Measurements from ENCODE around the gene MSI1. TPM values are rescaled to one million over a fixed set of nuclear protein-coding genes. Genes with fewer than 3 reads are reported as not detected.
A peak's percentile ranks its signal among the peaks of the same experiment; 100 is the strongest.

The MSI1 gene
- total and polyA plus RNA-seq, 10 of the 15 experiments (the other 5 are each of a cell fraction or from before 2014, with no cell fraction given): 0.04 TPM; not detected in 9

DNA sequence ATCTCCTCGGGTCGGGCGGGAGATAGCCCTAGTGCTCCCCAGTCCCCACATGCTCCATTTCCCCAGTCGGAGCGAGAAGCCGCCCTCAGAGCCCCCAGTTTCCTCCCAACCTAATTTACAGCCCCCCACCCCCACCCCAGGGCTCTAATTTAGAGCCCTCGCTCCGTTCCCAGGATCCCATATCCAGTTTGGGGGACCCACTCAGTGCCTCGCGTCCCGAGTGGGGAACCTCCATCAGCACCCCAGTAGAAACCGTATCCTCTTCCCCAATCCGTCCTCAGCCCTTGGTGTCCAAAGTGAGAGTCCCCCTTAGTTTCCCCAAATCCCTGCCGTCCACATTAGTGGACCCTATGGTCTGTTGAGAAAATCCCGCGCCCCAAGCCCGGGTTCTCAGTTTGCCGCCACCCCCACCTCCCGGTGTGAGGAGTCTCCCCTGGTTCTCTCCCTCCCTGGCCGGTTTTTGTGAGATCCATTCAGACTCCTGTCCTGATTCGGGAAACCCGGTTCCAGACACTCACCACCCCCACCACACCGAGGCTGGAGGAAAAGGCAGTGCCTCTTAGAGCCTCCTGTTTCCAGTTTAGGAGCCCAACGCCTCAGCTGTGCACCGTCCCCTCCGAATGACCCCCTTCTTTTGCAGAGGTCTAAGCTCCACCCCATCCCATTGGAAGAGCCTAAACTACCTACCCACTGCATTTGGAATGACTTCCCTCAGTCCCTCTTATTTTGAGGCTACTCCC lies 809 bp upstream of the MSI1 start:
- no TSS peak for BruUV-seq (replicated peaks)
- no peaks in the 10 kb centered on the region for H3K9me3 ChIP-seq (replicated peaks; ENCODE audit: control insufficient read depth, insufficient read depth, low read length)
- intact Hi-C loops (cut with micrococcal nuclease; ENCODE audit: unreplicated experiment): no loop called here
- in situ Hi-C loops (cut with MboI): no loop called here
- no peak overlapping the region for H2AFZ ChIP-seq (ENCODE audit: control insufficient read depth, low read depth, low read length)
- H3K4me3 ChIP-seq: no peak overlapping the region
- H3K36me3 ChIP-seq (ENCODE audit: control insufficient read depth in 2 of 2, insufficient read depth in 2 of 2, low read length in 1 of 2): no peaks in the 10 kb centered on the region
- ATAC-seq (no peak), DNase-seq (ENCODE audit: low read depth, low spot score) (no peak), FAIRE-seq (no peak)
- H3K9ac ChIP-seq (ENCODE audit: control insufficient read depth, insufficient read depth, low read length): no peak overlapping the region
- CTCF ChIA-PET: no interaction called here
- peaks cover 10 to 15% of the 10 kb centered on the region in 2 experiments for H3K27me3 ChIP-seq (replicated peaks in 1 of 2; ENCODE audit: control insufficient read depth in 2 of 2, insufficient read depth in 2 of 2, low read length in 1 of 2)
- no peaks in the 10 kb centered on the region for H3K79me2 ChIP-seq (ENCODE audit: control insufficient read depth, insufficient read depth, low read length)
- no peaks in the 10 kb centered on the region for H3K4me1 ChIP-seq (ENCODE audit: control insufficient read depth, insufficient read depth, low read length)
- no peak overlapping the region for H3K4me2 ChIP-seq (ENCODE audit: control insufficient read depth, insufficient read depth)
- TF ChIP-seq NR2C1 (IDR thresholded peaks at IDR 0.05) (no peak), SUZ12 (IDR thresholded peaks at IDR 0.05; ENCODE audit: unreplicated experiment) (peak; percentile 10), EZH2 (IDR thresholded peaks at IDR 0.05; ENCODE audit: borderline replicate concordance, control insufficient read depth, low read depth, low read length) (0 out of 2 replicates have a peak, but pooled peaks have one; percentile 20)
- H4K20me1 ChIP-seq (ENCODE audit: control insufficient read depth, insufficient read depth): no peaks in the 10 kb centered on the region
- 22% methylated on average over 24 of the region's 26 CpGs for WGBS (ENCODE audit: insufficient coverage, insufficient replicate concordance, low lambda C conversion rate, missing lambda C conversion rate)
- POLR2A ChIA-PET: no interaction called here
- RAD21 ChIA-PET (ENCODE audit: unreplicated experiment): no interaction called here
- no peak overlapping the region for H3K27ac ChIP-seq (ENCODE audit: control insufficient read depth, insufficient read depth)
- SMC1A ChIA-PET (ENCODE audit: uncharacterized antibody, unreplicated experiment): no interaction called here

DNA sequence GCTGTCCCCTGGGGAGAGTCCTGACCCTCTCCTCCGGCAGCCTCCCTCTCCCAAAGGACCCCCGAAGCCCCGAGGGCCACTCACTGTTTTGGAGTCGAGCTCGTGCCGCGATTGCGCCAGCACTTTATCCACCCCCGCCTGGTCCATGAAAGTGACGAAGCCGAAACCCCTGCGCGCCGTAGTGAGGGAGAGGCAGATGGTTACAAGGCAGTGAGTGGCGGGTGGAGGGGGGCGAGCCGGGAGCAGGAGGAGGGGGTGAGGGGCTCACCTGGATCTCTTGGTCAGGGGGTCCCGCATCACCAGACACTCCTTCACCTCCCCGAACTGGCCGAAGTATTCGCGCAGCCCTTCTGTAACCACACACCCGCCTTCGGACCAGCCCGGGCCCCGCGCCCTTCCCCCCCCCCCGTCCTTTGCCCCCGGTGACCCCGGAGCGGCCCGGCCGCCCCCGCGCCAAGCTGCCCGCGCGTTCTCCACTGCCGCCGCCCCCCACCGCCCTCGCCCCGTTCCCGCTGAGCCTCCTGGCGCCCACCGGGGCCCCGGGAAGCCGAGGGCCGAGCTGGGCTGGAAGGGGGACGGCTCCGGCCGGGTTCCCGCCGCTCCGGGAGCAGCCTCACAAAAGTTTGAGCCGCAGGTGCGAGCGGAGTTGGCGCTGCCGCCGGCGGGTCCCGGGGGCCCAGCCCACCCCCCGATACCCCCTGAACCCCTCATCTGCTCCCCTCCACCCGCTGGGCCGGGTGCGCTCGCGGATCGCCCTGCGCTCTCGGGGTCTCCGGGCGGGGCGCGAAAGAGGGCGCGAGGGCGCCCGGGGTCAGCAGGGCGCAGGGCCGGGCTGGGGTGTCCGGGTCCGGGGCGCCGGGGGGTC lies 808 bp downstream of the MSI1 start:
- Histone ChIP-seq H3K9ac (ENCODE audit: control insufficient read depth, insufficient read depth, low read length) (no peak overlapping the region), H3K79me2 (ENCODE audit: control insufficient read depth, insufficient read depth, low read length) (no peaks in the 10 kb centered on the region), H4K20me1 (ENCODE audit: control insufficient read depth, insufficient read depth) (no peaks in the 10 kb centered on the region), H3K4me2 (ENCODE audit: control insufficient read depth, insufficient read depth) (no peak overlapping the region), H3K36me3 (ENCODE audit: control insufficient read depth in 2 of 2, insufficient read depth in 2 of 2, low read length in 1 of 2) (no peaks in the 10 kb centered on the region), H3K4me1 (ENCODE audit: control insufficient read depth, insufficient read depth, low read length) (no peaks in the 10 kb centered on the region), H3K27me3 (replicated peaks in 1 of 2; ENCODE audit: control insufficient read depth in 2 of 2, insufficient read depth in 2 of 2, low read length in 1 of 2) (peaks cover 10 to 15% of the 10 kb centered on the region in 2 experiments), H2AFZ (ENCODE audit: control insufficient read depth, low read depth, low read length) (no peak overlapping the region), H3K9me3 (replicated peaks; ENCODE audit: control insufficient read depth, insufficient read depth, low read length) (no peaks in the 10 kb centered on the region), H3K4me3 (no peak overlapping the region), H3K27ac (ENCODE audit: control insufficient read depth, insufficient read depth) (no peak overlapping the region)
- intact Hi-C loops (cut with micrococcal nuclease; ENCODE audit: unreplicated experiment) (loop anchor here (2.0 kb wide), 1 partner anchor 19 kb away; no protein-coding TSS in a partner anchor), in situ Hi-C loops (cut with MboI) (no loop called here)
- 16% methylated on average over 22 of the region's 86 CpGs for WGBS (ENCODE audit: insufficient coverage, insufficient replicate concordance, low lambda C conversion rate, missing lambda C conversion rate)
- ATAC-seq: no peak
- no peak for DNase-seq (ENCODE audit: low read depth, low spot score)
- POLR2A ChIA-PET: no interaction called here
- TF ChIP-seq MTA2 (IDR thresholded peaks at IDR 0.05; ENCODE audit: low read depth) (no peak), SUZ12 (IDR thresholded peaks at IDR 0.05; ENCODE audit: unreplicated experiment) (peak; percentile 70)
- TF ChIP-seq, protein P1, sequence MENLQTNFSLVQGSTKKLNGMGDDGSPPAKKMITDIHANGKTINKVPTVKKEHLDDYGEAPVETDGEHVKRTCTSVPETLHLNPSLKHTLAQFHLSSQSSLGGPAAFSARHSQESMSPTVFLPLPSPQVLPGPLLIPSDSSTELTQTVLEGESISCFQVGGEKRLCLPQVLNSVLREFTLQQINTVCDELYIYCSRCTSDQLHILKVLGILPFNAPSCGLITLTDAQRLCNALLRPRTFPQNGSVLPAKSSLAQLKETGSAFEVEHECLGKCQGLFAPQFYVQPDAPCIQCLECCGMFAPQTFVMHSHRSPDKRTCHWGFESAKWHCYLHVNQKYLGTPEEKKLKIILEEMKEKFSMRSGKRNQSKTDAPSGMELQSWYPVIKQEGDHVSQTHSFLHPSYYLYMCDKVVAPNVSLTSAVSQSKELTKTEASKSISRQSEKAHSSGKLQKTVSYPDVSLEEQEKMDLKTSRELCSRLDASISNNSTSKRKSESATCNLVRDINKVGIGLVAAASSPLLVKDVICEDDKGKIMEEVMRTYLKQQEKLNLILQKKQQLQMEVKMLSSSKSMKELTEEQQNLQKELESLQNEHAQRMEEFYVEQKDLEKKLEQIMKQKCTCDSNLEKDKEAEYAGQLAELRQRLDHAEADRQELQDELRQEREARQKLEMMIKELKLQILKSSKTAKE (IDR thresholded peaks at IDR 0.05; ENCODE audit: low read depth, poor library complexity, severe bottlenecking): no peak
- TF ChIP-seq, protein P2, sequence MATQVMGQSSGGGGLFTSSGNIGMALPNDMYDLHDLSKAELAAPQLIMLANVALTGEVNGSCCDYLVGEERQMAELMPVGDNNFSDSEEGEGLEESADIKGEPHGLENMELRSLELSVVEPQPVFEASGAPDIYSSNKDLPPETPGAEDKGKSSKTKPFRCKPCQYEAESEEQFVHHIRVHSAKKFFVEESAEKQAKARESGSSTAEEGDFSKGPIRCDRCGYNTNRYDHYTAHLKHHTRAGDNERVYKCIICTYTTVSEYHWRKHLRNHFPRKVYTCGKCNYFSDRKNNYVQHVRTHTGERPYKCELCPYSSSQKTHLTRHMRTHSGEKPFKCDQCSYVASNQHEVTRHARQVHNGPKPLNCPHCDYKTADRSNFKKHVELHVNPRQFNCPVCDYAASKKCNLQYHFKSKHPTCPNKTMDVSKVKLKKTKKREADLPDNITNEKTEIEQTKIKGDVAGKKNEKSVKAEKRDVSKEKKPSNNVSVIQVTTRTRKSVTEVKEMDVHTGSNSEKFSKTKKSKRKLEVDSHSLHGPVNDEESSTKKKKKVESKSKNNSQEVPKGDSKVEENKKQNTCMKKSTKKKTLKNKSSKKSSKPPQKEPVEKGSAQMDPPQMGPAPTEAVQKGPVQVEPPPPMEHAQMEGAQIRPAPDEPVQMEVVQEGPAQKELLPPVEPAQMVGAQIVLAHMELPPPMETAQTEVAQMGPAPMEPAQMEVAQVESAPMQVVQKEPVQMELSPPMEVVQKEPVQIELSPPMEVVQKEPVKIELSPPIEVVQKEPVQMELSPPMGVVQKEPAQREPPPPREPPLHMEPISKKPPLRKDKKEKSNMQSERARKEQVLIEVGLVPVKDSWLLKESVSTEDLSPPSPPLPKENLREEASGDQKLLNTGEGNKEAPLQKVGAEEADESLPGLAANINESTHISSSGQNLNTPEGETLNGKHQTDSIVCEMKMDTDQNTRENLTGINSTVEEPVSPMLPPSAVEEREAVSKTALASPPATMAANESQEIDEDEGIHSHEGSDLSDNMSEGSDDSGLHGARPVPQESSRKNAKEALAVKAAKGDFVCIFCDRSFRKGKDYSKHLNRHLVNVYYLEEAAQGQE (IDR thresholded peaks at IDR 0.05; ENCODE audit: low read depth, low read length): no peak
- RAD21 ChIA-PET (ENCODE audit: unreplicated experiment): no interaction called here
- no peak for FAIRE-seq
- BruUV-seq (replicated peaks): no TSS peak
- CTCF ChIA-PET: interaction anchor here (0.6 to 1.5 kb wide), 4 partner anchors 11 to 670 kb away, joined by 4 to 5 read pairs (median 4); no protein-coding TSS in a partner anchor
- SMC1A ChIA-PET (ENCODE audit: uncharacterized antibody, unreplicated experiment): interaction anchor here (1.0 kb wide), 1 partner anchor 14 kb away, joined by 3 read pairs; no protein-coding TSS in a partner anchor

All from GM12878 (cell line).